ENCODE data around the gene KDELR3.

The KDELR3 gene

DNA sequence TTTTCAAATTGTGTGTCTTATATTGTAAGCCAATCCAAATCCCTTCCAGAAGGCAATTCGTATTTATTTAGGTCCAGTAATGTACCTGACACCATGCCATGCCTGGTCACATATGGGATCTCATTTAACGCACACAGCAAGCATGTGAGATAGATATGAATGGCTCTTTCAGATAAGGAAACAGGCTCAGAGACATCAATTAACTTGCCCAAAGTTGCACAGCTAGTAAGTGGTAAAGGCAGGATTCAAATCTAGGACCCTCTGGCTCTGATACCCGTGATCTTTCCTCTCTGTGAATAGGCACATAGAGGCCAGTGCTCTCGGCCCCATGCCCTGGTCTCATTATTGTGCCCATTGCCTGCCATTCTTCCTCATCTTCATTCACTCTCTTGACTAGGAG is 47.2 kb upstream of the KDELR3 start:
- H3K4me3 ChIP-seq (ENCODE audit: low read depth, low read length), result no peak overlapping the region
- no peak overlapping the region for H3K27ac ChIP-seq (ENCODE audit: extremely low read depth, low read depth, low read length)
- no peaks in the 10 kb centered on the region for H3K36me3 ChIP-seq (ENCODE audit: control insufficient read depth in 2 of 2, insufficient read depth in 1 of 2, low read length in 2 of 2)
- no peaks in the 10 kb centered on the region for H3K4me1 ChIP-seq (ENCODE audit: control insufficient read depth, insufficient read depth, low read length)
- CTCF ChIA-PET, result interaction anchor here (0.7 to 1.4 kb wide), 4 partner anchors 9 to 557 kb away, joined by 3 to 4 read pairs (median 3); no protein-coding TSS in a partner anchor
- POLR2A ChIA-PET, result interaction anchor here (0.8 kb wide), 1 partner anchor 18 kb away, joined by 3 read pairs; no protein-coding TSS in a partner anchor
- TF ChIP-seq, protein P1, sequence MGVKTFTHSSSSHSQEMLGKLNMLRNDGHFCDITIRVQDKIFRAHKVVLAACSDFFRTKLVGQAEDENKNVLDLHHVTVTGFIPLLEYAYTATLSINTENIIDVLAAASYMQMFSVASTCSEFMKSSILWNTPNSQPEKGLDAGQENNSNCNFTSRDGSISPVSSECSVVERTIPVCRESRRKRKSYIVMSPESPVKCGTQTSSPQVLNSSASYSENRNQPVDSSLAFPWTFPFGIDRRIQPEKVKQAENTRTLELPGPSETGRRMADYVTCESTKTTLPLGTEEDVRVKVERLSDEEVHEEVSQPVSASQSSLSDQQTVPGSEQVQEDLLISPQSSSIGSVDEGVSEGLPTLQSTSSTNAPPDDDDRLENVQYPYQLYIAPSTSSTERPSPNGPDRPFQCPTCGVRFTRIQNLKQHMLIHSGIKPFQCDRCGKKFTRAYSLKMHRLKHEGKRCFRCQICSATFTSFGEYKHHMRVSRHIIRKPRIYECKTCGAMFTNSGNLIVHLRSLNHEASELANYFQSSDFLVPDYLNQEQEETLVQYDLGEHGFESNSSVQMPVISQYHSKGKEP (tag by site-specific recombination; IDR thresholded peaks at IDR 0.05), result no peak
- TF ChIP-seq ZNF768 (tag by site-specific recombination; IDR thresholded peaks at IDR 0.05) (0 out of 2 replicates have a peak, but pooled peaks have one; percentile 74), ZNF664 (tag by site-specific recombination; IDR thresholded peaks at IDR 0.05) (0 out of 2 replicates have a peak, but pooled peaks have one; percentile 19)
- no peaks in the 10 kb centered on the region for H3K9me3 ChIP-seq (ENCODE audit: control insufficient read depth, insufficient read depth, low read depth, low read length)

DNA sequence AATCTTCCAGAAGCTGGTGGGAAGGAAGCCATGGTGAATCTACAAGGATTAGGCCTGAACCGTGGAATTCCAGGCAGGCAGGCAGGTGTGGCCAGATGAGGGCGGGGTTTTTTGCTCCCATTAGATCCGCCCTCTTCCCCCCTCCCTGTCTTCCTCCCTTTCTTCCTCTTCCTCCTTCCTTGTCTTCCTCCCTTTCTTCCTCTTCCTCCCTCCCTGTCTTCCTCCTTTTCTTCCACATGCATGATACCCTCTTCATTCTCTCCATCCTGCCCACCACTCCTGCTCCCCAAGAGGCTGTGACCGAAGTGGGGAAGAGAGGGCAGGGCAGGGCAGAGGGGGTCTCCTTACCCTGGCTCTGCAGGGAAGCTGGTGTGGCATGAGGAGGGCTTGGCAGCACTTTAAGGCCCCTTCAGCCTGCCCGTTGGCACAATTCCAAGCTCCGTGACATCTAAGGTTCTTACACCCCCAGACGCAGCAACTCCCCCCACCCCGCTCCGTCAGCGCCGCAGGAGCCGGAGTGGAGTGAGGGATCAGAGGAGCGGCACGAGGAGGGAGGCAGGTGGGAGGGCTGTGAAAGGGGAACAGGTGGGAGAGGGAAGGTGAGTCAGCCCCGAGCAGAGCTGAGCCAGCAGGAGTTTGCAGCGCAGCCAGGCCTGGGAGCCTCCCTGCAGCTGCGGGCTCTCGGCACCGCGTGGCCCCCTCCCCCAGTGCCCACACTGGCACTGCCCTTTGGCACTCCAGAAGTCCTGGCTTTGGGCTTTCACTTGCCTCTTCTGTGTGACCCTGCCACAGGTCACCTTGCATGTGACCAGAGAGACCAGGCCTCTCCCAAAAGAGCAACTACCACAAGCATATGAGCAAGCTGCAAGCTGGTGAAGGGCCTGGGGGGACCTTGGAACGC is 45.0 kb upstream of the KDELR3 start:
- H3K9me3 ChIP-seq (ENCODE audit: control insufficient read depth, insufficient read depth, low read depth, low read length), result no peaks in the 10 kb centered on the region
- CTCF ChIA-PET, result interaction anchor here (0.6 to 1.2 kb wide), 3 partner anchors 9 to 716 kb away, joined by 3 to 6 read pairs (median 3); no protein-coding TSS in a partner anchor
- POLR2A ChIA-PET, result interaction anchor here (0.7 kb wide), 1 partner anchor 95 kb away, joined by 3 read pairs; no protein-coding TSS in a partner anchor
- peaks cover 0 to 8% of the 10 kb centered on the region in 2 experiments; a peak in 1 of 3 replicates for H3K36me3 ChIP-seq (ENCODE audit: control insufficient read depth in 2 of 2, insufficient read depth in 1 of 2, low read length in 2 of 2)
- no peak overlapping the region for H3K4me3 ChIP-seq (ENCODE audit: low read depth, low read length)
- H3K27ac ChIP-seq (ENCODE audit: extremely low read depth, low read depth, low read length), result no peak overlapping the region
- H3K4me1 ChIP-seq (ENCODE audit: control insufficient read depth, insufficient read depth, low read length), result no peaks in the 10 kb centered on the region
- TF ChIP-seq ZNF350 (tag by site-specific recombination; IDR thresholded peaks at IDR 0.05) (no peak), ZNF211 (tag by site-specific recombination; IDR thresholded peaks at IDR 0.05; ENCODE audit: low read depth) (no peak), FEZF1 (tag by site-specific recombination; IDR thresholded peaks at IDR 0.05) (peak; percentile 51), ZXDB (tag by site-specific recombination; IDR thresholded peaks at IDR 0.05) (no peak), SCRT2 (tag by site-specific recombination; IDR thresholded peaks at IDR 0.05) (peak; percentile 87), ZFHX2 (tag by site-specific recombination; conservative IDR thresholded peaks at IDR 0.05) (peak; percentile 66), ZNF24 (tag by site-specific recombination; IDR thresholded peaks at IDR 0.05) (no peak), WT1 (tag by site-specific recombination; IDR thresholded peaks at IDR 0.05) (peak; percentile 60; the same call in 1 of the 2 replicates), ZNF510 (tag by site-specific recombination; IDR thresholded peaks at IDR 0.05; ENCODE audit: insufficient replicate concordance) (no peak), ZNF266 (tag by site-specific recombination; IDR thresholded peaks at IDR 0.05; ENCODE audit: low read depth) (no peak), KLF1 (tag by site-specific recombination; IDR thresholded peaks at IDR 0.05) (peak; percentile 74), ZNF335 (tag by site-specific recombination; conservative IDR thresholded peaks at IDR 0.05) (no peak), ZNF366 (tag by site-specific recombination; conservative IDR thresholded peaks at IDR 0.05) (peak; percentile 81), KLF9 (tag by site-specific recombination; IDR thresholded peaks at IDR 0.05; ENCODE audit: low read depth) (no peak), HOXD13 (CRISPR knock-in tag; IDR thresholded peaks at IDR 0.05; ENCODE audit: borderline replicate concordance) (no peak), ZNF561 (tag by site-specific recombination; IDR thresholded peaks at IDR 0.05; ENCODE audit: borderline replicate concordance) (no peak)
- TF ChIP-seq, protein P2, sequence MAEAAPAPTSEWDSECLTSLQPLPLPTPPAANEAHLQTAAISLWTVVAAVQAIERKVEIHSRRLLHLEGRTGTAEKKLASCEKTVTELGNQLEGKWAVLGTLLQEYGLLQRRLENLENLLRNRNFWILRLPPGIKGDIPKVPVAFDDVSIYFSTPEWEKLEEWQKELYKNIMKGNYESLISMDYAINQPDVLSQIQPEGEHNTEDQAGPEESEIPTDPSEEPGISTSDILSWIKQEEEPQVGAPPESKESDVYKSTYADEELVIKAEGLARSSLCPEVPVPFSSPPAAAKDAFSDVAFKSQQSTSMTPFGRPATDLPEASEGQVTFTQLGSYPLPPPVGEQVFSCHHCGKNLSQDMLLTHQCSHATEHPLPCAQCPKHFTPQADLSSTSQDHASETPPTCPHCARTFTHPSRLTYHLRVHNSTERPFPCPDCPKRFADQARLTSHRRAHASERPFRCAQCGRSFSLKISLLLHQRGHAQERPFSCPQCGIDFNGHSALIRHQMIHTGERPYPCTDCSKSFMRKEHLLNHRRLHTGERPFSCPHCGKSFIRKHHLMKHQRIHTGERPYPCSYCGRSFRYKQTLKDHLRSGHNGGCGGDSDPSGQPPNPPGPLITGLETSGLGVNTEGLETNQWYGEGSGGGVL (tag by site-specific recombination; IDR thresholded peaks at IDR 0.05), result peak; percentile 53
- TF ChIP-seq, protein P3, sequence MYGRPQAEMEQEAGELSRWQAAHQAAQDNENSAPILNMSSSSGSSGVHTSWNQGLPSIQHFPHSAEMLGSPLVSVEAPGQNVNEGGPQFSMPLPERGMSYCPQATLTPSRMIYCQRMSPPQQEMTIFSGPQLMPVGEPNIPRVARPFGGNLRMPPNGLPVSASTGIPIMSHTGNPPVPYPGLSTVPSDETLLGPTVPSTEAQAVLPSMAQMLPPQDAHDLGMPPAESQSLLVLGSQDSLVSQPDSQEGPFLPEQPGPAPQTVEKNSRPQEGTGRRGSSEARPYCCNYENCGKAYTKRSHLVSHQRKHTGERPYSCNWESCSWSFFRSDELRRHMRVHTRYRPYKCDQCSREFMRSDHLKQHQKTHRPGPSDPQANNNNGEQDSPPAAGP (tag by site-specific recombination; IDR thresholded peaks at IDR 0.05), result peak; percentile 51; the same call in 1 of the 2 replicates
- TF ChIP-seq, protein P4, sequence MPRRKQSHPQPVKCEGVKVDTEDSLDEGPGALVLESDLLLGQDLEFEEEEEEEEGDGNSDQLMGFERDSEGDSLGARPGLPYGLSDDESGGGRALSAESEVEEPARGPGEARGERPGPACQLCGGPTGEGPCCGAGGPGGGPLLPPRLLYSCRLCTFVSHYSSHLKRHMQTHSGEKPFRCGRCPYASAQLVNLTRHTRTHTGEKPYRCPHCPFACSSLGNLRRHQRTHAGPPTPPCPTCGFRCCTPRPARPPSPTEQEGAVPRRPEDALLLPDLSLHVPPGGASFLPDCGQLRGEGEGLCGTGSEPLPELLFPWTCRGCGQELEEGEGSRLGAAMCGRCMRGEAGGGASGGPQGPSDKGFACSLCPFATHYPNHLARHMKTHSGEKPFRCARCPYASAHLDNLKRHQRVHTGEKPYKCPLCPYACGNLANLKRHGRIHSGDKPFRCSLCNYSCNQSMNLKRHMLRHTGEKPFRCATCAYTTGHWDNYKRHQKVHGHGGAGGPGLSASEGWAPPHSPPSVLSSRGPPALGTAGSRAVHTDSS (tag by site-specific recombination; IDR thresholded peaks at IDR 0.05), result peak; percentile 92
- TF ChIP-seq, protein P5, sequence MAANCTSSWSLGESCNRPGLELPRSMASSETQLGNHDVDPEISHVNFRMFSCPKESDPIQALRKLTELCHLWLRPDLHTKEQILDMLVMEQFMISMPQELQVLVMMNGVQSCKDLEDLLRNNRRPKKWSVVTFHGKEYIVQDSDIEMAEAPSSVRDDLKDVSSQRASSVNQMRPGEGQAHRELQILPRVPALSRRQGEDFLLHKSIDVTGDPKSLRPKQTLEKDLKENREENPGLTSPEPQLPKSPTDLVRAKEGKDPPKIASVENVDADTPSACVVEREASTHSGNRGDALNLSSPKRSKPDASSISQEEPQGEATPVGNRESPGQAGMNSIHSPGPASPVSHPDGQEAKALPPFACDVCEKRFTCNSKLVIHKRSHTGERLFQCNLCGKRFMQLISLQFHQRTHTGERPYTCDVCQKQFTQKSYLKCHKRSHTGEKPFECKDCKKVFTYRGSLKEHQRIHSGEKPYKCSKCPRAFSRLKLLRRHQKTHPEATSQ (tag by site-specific recombination; IDR thresholded peaks at IDR 0.05), result no peak
- TF ChIP-seq, protein P6, sequence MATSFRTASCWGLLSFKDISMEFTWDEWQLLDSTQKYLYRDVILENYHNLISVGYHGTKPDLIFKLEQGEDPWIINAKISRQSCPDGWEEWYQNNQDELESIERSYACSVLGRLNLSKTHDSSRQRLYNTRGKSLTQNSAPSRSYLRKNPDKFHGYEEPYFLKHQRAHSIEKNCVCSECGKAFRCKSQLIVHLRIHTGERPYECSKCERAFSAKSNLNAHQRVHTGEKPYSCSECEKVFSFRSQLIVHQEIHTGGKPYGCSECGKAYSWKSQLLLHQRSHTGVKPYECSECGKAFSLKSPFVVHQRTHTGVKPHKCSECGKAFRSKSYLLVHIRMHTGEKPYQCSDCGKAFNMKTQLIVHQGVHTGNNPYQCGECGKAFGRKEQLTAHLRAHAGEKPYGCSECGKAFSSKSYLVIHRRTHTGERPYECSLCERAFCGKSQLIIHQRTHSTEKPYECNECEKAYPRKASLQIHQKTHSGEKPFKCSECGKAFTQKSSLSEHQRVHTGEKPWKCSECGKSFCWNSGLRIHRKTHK (tag by site-specific recombination; IDR thresholded peaks at IDR 0.05), result no peak

Measured in HEK293 (cell line).